ENCODE data around the gene TIPIN.

- TF ChIP-seq, protein P1, sequence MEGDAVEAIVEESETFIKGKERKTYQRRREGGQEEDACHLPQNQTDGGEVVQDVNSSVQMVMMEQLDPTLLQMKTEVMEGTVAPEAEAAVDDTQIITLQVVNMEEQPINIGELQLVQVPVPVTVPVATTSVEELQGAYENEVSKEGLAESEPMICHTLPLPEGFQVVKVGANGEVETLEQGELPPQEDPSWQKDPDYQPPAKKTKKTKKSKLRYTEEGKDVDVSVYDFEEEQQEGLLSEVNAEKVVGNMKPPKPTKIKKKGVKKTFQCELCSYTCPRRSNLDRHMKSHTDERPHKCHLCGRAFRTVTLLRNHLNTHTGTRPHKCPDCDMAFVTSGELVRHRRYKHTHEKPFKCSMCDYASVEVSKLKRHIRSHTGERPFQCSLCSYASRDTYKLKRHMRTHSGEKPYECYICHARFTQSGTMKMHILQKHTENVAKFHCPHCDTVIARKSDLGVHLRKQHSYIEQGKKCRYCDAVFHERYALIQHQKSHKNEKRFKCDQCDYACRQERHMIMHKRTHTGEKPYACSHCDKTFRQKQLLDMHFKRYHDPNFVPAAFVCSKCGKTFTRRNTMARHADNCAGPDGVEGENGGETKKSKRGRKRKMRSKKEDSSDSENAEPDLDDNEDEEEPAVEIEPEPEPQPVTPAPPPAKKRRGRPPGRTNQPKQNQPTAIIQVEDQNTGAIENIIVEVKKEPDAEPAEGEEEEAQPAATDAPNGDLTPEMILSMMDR (tag by site-specific recombination; IDR thresholded peaks at IDR 0.05) = peak; percentile 100
- TF ChIP-seq REST (tag by site-specific recombination; IDR thresholded peaks at IDR 0.05) (0 out of 2 replicates have a peak, but pooled peaks have one; percentile 19), ZNF623 (tag by site-specific recombination; IDR thresholded peaks at IDR 0.05) (no peak), ZNF843 (tag by site-specific recombination; IDR thresholded peaks at IDR 0.05) (peak; percentile 77), ZNF654 (tag by site-specific recombination; IDR thresholded peaks at IDR 0.05; ENCODE audit: low read depth) (no peak), YY1 (tag by site-specific recombination; IDR thresholded peaks at IDR 0.05) (no peak), ZFP41 (tag by site-specific recombination; IDR thresholded peaks at IDR 0.05; ENCODE audit: borderline replicate concordance) (no peak)
Measured at GRCh38 chr15:66386204-66387123, 30.0 kb upstream of the TIPIN start, which contains the start of gene MAP2K1.
